Measurements from ENCODE around the gene PLXDC2.

Gene PLXDC2

DNA sequence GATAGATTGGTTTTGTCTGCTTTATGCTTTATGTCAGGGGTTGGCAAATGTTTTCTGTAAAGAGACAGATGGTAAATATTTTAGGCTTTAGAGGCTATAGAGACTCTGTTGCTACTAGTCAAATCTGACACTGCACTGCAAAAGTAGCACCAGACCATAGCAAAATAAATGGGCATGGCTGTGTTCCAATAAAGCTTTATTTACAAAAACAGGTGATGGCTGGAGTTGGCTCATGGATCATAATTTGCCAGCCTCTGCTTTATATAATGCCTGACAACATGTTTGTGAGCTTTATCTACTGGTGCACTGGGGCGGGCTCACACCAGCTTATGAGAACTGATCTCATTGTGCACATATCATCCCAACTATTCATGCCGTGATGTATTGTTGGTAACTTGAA, 120.1 kb downstream of the PLXDC2 start:
- in situ Hi-C loops (cut with MboI; ENCODE audit: low pct_unique_long_range_greater_than_20kb, low sequenced_read_pairs, unreplicated experiment): no loop called here
- TF ChIP-seq, protein P1, sequence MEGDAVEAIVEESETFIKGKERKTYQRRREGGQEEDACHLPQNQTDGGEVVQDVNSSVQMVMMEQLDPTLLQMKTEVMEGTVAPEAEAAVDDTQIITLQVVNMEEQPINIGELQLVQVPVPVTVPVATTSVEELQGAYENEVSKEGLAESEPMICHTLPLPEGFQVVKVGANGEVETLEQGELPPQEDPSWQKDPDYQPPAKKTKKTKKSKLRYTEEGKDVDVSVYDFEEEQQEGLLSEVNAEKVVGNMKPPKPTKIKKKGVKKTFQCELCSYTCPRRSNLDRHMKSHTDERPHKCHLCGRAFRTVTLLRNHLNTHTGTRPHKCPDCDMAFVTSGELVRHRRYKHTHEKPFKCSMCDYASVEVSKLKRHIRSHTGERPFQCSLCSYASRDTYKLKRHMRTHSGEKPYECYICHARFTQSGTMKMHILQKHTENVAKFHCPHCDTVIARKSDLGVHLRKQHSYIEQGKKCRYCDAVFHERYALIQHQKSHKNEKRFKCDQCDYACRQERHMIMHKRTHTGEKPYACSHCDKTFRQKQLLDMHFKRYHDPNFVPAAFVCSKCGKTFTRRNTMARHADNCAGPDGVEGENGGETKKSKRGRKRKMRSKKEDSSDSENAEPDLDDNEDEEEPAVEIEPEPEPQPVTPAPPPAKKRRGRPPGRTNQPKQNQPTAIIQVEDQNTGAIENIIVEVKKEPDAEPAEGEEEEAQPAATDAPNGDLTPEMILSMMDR (IDR thresholded peaks at IDR 0.05; ENCODE audit: extremely low read depth, insufficient read depth, missing control alignments): no peak
- no peak for DNase-seq (ENCODE audit: low spot score)

- TF ChIP-seq, protein P1 (IDR thresholded peaks at IDR 0.05; ENCODE audit: extremely low read depth, insufficient read depth, missing control alignments): no peak
- DNase-seq (ENCODE audit: low spot score): no peak
- in situ Hi-C loops (cut with MboI; ENCODE audit: low pct_unique_long_range_greater_than_20kb, low sequenced_read_pairs, unreplicated experiment): no loop called here
These were observed 121.8 kb downstream of the PLXDC2 start for GRCh38 chr10:19937989-19938388.

DNA sequence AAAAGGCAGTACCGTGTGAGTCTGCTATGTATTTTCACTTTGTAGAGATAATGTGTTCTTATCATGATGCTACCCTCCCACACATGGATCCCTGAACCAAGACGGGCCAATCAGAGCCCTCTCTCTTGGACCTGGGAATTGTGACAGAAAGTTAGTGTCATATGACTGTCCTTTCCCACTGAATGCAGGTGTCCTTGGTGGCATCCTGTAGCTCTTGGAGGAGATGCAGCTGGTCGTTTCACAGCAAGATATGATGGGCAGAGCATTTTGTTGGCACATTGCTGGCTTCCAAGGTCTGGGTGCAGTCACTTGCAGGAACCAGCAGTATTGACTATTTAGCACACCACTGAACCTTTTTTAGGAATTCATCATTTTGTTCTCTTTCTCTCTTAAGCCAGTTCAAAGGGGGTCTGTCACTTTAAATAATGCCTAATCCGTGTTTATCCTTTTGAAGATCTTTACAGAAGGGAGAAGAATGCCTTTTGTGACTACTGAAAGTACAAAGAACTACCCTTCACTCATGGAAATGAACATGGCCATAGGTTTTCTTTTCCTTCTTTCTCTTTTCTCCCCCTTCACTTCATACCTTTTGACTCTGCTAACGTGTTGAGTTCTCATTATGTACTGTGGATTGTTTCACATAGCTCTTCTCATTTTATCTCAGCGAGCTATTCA, 125.1 kb downstream of the PLXDC2 start:
- TF ChIP-seq, protein P1 (IDR thresholded peaks at IDR 0.05; ENCODE audit: extremely low read depth, insufficient read depth, missing control alignments): no peak
- in situ Hi-C loops (cut with MboI; ENCODE audit: low pct_unique_long_range_greater_than_20kb, low sequenced_read_pairs, unreplicated experiment): no loop called here
- DNase-seq (ENCODE audit: low spot score): no peak

- DNase-seq (ENCODE audit: low spot score): no peak
- TF ChIP-seq, protein P1 (IDR thresholded peaks at IDR 0.05; ENCODE audit: extremely low read depth, insufficient read depth, missing control alignments): no peak
- in situ Hi-C loops (cut with MboI; ENCODE audit: low pct_unique_long_range_greater_than_20kb, low sequenced_read_pairs, unreplicated experiment): no loop called here
These were observed 128.9 kb downstream of the PLXDC2 start for GRCh38 chr10:19944911-19945663.

DNA sequence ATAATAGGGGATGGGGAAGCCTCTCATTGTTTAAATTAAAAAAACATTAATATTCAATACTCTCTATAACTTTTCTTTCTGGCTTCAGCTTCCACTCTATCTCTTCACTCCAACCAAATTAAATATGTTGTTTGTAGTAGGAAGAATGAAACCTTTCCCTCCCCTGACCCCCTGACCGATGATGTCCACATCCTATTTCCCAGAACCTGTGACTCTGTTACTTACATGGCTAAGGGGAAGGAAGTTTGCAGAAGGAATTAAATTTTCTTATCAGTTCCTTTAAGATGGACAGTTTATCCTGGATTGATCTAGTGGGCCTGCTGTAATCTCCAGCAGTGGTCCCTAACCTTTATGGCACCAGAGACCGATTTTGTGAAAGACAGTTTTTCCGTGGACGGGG, 130.0 kb downstream of the PLXDC2 start:
- in situ Hi-C loops (cut with MboI; ENCODE audit: low pct_unique_long_range_greater_than_20kb, low sequenced_read_pairs, unreplicated experiment): no loop called here
- no peak for DNase-seq (ENCODE audit: low spot score)
- TF ChIP-seq, protein P1 (IDR thresholded peaks at IDR 0.05; ENCODE audit: extremely low read depth, insufficient read depth, missing control alignments): no peak

DNA sequence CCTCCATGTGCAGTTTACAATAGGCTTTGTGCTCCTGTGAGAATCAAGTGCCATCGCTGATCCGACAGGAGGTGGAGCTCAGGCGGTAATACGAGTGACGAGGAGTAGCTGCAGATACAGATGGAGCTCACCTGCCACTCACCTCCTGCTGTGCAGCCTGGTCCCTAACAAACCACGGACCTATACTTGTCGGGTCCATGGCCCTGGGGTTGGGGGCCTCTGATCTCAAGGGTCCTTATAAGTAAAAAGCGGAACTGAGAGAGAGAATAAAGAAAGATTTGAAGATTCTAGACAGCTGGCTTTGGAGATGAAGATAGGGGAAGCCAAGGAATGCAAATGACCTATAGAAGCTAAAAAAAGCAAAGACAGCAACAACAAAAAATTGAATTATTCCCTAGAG, 130.6 kb downstream of the PLXDC2 start:
- no peak for DNase-seq (ENCODE audit: low spot score)
- in situ Hi-C loops (cut with MboI; ENCODE audit: low pct_unique_long_range_greater_than_20kb, low sequenced_read_pairs, unreplicated experiment): no loop called here
- TF ChIP-seq, protein P1 (IDR thresholded peaks at IDR 0.05; ENCODE audit: extremely low read depth, insufficient read depth, missing control alignments): no peak
